ENCODE data around the gene NUP37.
"Not testable (repeated sequence)": the region's sequence is repeated elsewhere in the genome, so short reads cannot be mapped to it uniquely, and the experiment has no call there.

The NUP37 gene

GRCh38 chr12:102119674-102120563 is at the start of gene NUP37, which contains the start of gene PARPBP:
Gene NUP37 (minus strand): TSS chr12:102120114. CDS start chr12:102118518, 1,596 bp downstream.
Gene PARPBP (plus strand): TSS chr12:102120183. CDS start chr12:102123889, 3,706 bp downstream.
- peak; percentile 47 for DNase-seq (ENCODE audit: low read depth)
- H3K4me3 ChIP-seq (ENCODE audit: low read depth, low read length), result peak within 1 kb of the TSS; percentile 79

GRCh38 chr12:102167821-102168604 is 48.1 kb upstream of the NUP37 start:
- DNase-seq (ENCODE audit: low read depth), result no peak
- no peak overlapping the region for H3K4me3 ChIP-seq (ENCODE audit: low read depth, low read length)

GRCh38 chr12:102163383-102163782 is 43.5 kb upstream of the NUP37 start:
- no peak for DNase-seq (ENCODE audit: low read depth)
- no peak overlapping the region for H3K4me3 ChIP-seq (ENCODE audit: low read depth, low read length)

- not testable (repeated sequence) for DNase-seq (ENCODE audit: low read depth); H3K4me3 ChIP-seq (ENCODE audit: low read depth, low read length)
These were observed 35.3 kb upstream of the NUP37 start for GRCh38 chr12:102155206-102155605.

- not testable (repeated sequence) for DNase-seq (ENCODE audit: low read depth); H3K4me3 ChIP-seq (ENCODE audit: low read depth, low read length)
These were observed 27.2 kb upstream of the NUP37 start for GRCh38 chr12:102147062-102147587.

GRCh38 chr12:102144221-102144620 is 24.3 kb upstream of the NUP37 start:
- H3K4me3 ChIP-seq (ENCODE audit: low read depth, low read length), result no peak overlapping the region
- no peak for DNase-seq (ENCODE audit: low read depth)

- H3K4me3 ChIP-seq (ENCODE audit: low read depth, low read length); DNase-seq (ENCODE audit: low read depth): not testable (repeated sequence)
These were observed 23.0 kb upstream of the NUP37 start for GRCh38 chr12:102142866-102143373.

- H3K4me3 ChIP-seq (ENCODE audit: low read depth, low read length); DNase-seq (ENCODE audit: low read depth): not testable (repeated sequence)
These were observed 17.7 kb upstream of the NUP37 start for GRCh38 chr12:102137619-102138018.

- DNase-seq (ENCODE audit: low read depth); H3K4me3 ChIP-seq (ENCODE audit: low read depth, low read length): not testable (repeated sequence)
These were observed 11.5 kb upstream of the NUP37 start for GRCh38 chr12:102131442-102131841.

- H3K4me3 ChIP-seq (ENCODE audit: low read depth, low read length); DNase-seq (ENCODE audit: low read depth): not testable (repeated sequence)
These were observed 10.8 kb upstream of the NUP37 start for GRCh38 chr12:102130720-102131119.

- peak overlapping the region; percentile 79 for H3K4me3 ChIP-seq (ENCODE audit: low read depth, low read length)
- DNase-seq (ENCODE audit: low read depth), result not testable (repeated sequence)
These were observed 1.4 kb upstream of the NUP37 start for GRCh38 chr12:102121328-102121727.

- no peak for DNase-seq (ENCODE audit: low read depth)
- H3K4me3 ChIP-seq (ENCODE audit: low read depth, low read length), result peak overlapping the region; percentile 79
These were observed 972 bp upstream of the NUP37 start for GRCh38 chr12:102120886-102121285.

- DNase-seq (ENCODE audit: low read depth), result no peak
These were observed 605 bp upstream of the NUP37 start for GRCh38 chr12:102120564-102120873.

GRCh38 chr12:102118874-102119273 is 1.0 kb downstream of the NUP37 start:
- peak overlapping the region; percentile 79 for H3K4me3 ChIP-seq (ENCODE audit: low read depth, low read length)
- DNase-seq (ENCODE audit: low read depth), result no peak

More at GRCh38 chr12:102120564-102120873, 605 bp upstream of the NUP37 start:
- peak overlapping the region; percentile 79 for H3K4me3 ChIP-seq (ENCODE audit: low read depth, low read length)

GRCh38 chr12:102116392-102116791 is 3.5 kb downstream of the NUP37 start:
- no peak for DNase-seq (ENCODE audit: low read depth)
- no peak overlapping the region for H3K4me3 ChIP-seq (ENCODE audit: low read depth, low read length)

GRCh38 chr12:102114212-102114611 is 5.7 kb downstream of the NUP37 start:
- no peak for DNase-seq (ENCODE audit: low read depth)
- no peak overlapping the region for H3K4me3 ChIP-seq (ENCODE audit: low read depth, low read length)

- no peak overlapping the region for H3K4me3 ChIP-seq (ENCODE audit: low read depth, low read length)
- no peak for DNase-seq (ENCODE audit: low read depth)
These were observed 9.1 kb downstream of the NUP37 start for GRCh38 chr12:102110782-102111181.

- no peak for DNase-seq (ENCODE audit: low read depth)
- H3K4me3 ChIP-seq (ENCODE audit: low read depth, low read length), result no peak overlapping the region
These were observed 11.9 kb downstream of the NUP37 start for GRCh38 chr12:102107970-102108369.

- no peak overlapping the region for H3K4me3 ChIP-seq (ENCODE audit: low read depth, low read length)
- DNase-seq (ENCODE audit: low read depth), result no peak
These were observed 13.0 kb downstream of the NUP37 start for GRCh38 chr12:102106905-102107304.

GRCh38 chr12:102096855-102097254 is 23.1 kb downstream of the NUP37 start:
- DNase-seq (ENCODE audit: low read depth), result no peak
- H3K4me3 ChIP-seq (ENCODE audit: low read depth, low read length), result no peak overlapping the region

All from skeletal muscle cell (primary cell).